GM19240 (cell line): ENCODE results near the gene GLRA2.
"Not testable (repeated sequence)": the region's sequence is repeated elsewhere in the genome, so short reads cannot be mapped to it uniquely, and the experiment has no call there.

ENCODE experiments used
- DNase-seq: peaks from one replicate; pipeline ENCODE4 v3.0.0; 2011; ENCODE audit warnings: low spot score; ENCODE audit not compliant: insufficient read length

Gene GLRA2

DNA sequence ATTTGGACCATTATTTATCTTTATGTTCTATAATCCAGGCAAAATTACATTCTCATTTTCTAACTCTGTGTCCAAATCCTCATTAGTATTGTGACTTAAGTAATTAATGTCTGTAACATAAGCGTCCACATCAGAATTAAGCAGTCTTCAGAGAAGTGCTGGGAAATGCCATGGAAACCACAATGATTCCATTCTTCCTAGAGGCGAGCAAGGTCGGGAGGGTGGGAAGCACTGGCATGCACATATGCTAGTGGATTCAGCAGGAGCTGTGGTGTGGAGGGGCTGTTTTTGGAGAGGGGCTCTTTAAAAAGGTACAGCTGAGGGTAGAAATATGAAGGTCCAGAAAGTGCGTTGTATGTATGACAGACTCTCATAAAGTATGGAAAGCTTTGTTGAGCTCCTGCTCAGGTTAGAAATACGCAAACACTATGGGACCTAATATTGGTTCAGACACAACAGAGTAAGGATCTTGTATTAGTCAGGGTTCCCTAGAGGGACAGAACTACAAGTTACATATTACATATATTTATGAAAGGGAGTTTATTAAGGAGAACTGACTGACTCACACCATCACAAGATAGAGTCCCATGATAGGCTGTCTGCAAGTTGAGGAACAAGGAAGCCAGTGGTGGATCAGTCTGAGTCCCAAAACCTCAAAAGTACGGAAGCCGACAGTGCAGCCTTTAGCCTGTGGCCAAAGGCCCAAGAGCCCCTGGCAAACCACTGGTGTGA is 61.5 kb downstream of the GLRA2 start:
- DNase-seq, result no peak

DNA sequence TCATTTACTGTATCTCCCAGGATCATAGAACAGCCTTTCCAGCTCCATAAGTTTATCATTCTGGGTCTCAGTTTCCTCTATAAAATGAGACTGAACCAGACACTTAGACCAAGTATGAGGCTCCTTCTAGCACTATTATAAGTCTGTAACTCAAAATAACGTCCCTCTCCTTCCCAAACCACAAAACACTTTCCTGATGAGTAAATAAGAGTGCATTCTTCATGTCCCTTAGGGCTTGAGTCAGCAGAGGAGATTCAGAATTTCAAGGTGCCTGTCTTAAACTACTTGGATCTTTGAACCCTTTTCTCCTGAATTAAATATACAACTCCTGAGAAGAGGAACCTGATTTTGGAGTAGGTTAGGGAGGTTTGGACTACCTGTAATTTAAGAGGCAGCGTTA is 62.6 kb downstream of the GLRA2 start:
- no peak for DNase-seq

DNA sequence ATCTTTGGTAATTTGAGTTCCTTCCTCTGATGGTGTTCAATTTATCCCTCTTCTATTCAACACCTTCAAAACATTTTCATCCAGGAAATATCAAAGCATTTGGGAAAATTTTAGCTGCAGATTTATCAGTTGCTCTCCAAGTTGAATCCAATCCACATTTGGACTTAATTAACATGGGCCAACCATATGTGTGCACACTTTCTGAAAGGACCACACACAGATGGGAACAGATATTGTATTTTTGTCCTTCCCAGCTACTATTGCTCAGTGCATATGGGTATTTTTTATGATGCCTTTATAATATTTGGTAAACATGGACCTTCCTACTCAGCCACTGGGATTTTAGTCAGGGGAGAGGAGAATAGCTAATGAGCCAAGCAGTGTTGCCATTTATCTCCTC is 65.2 kb downstream of the GLRA2 start:
- DNase-seq, result no peak

DNA sequence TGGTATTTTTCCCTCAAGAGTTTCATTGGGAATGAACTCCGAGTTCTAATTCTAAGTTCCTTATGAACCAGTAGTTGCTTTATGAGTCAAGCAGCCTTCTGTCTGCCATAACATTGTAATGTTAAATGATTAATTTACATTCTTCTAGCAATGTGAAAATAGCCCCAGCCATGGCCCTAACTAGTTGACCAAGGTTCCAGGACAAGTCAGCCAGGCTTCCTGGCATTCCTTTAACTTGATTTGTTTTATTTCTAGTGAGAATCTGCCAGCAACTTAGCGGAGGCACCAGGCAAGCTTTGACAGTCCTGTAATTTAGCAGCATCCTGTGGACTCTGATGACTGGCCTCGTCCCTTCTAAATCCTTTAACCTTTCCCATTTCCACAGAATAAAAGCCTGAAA is 69.0 kb downstream of the GLRA2 start:
- no peak for DNase-seq

DNA sequence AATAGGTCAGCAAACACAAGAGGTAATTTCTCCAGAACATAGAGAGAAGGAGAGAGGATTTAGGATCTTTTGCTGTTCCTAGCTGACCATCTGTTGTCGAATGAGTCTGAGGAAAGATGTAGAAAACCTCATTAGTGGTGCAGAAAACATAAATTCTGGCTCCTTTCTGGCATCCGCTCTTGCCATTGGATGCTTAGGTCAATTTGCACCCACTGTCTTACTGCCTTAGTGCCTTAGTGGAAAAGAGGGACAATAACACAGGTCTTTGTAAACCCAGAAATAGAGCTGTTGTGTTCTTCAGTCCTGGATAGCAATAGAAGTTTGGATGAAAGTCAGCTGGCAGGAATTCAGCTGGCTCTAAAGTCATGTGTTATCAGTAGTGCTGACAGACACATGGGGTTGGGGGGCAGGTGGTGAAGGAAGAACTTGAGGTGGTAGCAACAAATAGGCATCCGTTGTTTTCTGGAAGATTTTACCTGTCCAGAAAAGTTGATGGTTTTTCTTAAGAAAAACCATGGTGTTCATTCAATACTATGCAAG is 78.2 kb downstream of the GLRA2 start:
- DNase-seq, result no peak

DNA sequence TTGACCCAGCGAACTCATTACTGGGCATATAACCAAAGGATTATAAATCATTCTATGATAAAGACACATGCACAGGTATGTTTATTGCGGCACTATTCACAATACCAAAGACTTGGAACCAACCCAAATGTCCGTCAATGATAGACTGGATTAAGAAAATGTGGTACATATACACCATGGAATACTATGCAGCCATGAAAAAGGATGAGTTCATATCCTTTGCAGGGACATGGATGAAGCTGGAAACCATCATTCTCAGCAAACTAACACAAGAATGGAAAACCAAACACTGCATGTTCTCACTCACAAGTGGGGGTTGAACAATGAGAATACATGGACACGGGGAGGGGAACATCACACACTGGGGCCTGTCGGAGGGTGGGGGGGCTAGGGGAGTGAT is 83.1 kb downstream of the GLRA2 start:
- not testable (repeated sequence) for DNase-seq

DNA sequence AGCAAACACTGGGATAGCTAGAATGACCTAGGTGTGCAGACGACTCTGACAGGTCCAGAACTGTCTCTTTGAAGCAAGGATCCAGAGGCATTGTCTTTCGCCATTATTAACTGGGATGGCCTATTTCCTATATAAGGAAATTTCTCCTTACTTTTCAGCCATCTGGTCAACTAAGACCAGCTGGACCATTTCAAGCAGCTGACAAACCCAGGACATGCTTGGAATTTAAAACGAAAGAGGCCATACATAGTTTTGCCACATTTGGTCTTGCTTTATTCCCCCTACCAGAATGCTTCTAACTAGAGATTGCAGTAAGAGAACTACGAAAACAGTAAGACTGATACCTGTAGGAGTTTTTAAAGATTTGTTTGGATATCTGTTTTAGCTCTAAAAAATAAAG is 87.0 kb downstream of the GLRA2 start:
- DNase-seq, result no peak

DNA sequence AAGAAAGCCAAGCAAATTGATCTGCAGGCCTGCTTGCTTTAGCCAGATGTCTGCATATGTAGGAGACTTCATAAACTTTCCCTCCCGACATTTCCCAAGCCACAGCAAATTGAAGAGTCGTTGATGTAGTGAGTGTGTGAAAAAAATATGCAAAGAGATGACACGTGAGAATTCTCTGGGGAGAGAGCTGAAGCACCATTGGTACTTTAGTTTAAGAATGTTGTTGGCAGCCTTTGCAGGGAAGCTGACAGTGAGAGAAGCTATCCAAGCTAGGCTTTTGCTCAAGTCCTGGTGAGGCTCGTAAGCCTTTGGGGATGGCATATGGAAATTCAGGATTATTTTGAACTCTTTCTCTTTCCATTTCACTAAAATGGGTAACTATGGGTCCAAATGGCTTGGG is 87.5 kb downstream of the GLRA2 start:
- no peak for DNase-seq

DNA sequence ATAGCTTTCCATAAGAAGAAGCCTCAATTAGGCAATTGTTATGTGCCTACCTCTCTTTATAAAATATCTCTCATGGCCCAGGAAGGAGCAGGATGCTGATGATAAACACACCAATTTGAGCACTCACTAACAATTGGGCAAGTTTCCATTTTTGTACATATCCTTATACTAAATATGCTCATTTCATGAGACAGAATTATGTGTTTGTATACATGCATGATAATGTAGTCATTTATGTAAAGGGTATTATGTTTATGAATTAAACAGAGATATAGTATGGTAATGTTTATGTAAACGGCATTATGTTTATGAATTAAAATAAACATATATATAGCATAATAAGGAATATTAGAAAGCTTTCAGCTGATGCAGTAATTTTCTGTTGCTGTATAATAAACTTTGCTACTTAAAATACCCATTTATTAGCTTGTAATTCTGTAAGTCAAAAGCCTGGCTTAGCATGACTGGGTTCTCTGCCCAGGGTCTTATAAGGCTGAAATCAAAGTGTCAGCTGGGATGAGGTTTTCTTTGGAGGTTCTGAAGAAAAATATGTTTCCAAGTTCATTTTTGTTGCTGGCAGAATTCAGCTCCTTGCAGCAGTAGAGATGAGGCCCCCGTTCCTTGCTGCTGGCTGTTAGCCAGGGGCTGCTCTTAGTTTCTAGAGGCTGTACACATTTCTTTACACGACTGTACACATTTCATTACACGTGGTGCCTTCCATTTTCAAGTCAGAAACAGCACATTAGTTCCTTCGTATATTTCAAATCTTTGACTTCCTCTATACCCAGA is 89.0 kb downstream of the GLRA2 start:
- DNase-seq, result no peak

DNA sequence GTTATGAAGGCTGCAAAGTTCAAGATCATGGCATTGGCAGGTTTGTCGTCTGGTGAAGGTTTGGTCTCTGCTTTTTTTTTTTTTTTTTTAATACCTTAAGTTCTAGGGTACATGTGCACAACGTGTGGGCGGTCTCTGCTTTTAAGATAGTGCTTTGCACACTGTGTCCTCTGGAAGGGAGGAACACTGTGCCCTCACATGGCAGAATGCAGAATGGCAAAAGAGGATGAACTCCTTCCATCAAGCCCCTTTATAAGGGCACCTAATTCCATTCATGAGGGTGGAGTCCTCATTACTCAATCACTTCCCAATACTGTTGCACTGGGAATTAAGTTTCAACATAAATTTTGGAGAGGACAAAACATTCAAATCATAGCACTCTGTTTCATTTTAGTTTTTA is 101.4 kb downstream of the GLRA2 start:
- DNase-seq, result no peak

DNA sequence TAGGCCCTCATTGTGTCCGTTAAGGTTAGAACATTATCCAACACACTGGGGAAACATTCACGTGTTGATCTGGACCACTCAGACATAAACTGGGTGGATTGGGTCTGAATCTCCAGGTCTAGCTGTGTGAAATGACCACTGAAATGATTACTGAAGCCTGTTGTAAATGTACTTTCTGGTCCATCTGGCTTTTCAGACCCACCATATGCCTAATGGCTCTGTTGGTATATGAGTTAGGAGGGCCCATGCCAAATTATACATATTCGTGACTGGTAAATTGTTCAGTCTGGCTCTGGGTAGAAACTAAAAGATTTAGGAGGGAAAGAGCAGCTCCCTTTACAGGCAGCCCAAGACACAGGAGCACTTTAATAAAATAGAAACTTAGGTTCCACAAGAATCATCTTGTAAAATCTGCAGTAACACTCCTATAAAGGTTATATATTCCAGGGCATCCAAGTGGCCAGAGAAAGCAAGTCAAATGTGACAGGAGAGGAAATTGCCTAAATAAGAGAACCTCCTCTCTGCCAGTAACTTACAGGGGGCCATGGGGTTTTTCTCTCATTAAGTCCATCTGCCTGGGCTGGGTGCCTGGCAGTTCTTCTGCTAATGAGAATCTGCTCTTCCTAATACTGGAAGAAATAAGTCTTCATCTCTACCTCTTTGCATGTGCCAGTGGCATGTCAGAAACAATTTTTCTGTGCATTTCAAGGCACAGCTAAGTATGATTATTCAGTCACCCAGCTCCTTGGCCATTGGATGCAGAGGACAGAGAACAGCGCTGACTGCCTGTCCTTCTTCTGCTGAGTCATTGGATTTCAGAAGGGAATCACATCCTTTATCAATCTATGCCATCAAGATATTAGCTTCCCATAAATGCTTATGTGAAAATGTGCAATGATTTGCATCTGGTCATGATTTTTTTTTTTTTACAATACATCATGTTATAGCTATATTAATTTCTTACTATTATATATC is 112.6 kb downstream of the GLRA2 start:
- DNase-seq, result no peak

DNA sequence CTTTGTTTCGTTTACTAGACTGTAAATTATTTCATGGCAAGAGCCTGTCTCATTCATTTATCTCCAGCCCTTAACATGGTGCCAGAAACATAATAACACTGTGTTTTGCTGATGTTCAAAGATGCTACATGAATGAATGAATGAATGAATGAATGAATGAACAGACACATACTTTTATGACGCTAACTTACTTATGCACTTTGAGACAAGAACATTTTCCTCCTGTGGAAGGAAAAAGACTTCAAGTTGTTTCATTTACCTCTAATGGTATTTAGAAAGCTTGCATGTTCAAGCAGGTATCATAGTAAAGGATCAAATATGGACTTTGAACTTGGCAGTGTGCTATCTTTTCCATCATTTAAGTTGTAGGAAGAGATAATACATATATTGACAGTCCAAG is 131.6 kb downstream of the GLRA2 start:
- no peak for DNase-seq

DNA sequence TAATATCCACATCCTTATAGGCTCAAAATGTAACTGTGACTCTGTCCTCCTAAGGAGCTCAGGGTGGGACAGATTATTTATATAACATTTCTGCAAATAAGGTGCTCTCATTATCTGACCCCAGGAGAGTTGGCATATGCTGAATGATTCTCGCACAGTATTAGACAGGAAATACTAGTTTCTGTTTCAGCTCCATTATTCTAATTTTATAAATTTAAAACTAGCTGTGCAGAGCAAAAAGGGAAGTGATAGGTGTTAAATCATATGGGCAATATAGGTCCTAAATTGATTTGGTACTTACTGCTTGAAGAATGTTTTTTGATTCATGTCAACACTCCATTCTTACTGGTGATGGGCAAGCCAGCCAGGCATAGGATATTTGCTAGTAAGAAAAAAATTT is 141.5 kb downstream of the GLRA2 start:
- no peak for DNase-seq

DNA sequence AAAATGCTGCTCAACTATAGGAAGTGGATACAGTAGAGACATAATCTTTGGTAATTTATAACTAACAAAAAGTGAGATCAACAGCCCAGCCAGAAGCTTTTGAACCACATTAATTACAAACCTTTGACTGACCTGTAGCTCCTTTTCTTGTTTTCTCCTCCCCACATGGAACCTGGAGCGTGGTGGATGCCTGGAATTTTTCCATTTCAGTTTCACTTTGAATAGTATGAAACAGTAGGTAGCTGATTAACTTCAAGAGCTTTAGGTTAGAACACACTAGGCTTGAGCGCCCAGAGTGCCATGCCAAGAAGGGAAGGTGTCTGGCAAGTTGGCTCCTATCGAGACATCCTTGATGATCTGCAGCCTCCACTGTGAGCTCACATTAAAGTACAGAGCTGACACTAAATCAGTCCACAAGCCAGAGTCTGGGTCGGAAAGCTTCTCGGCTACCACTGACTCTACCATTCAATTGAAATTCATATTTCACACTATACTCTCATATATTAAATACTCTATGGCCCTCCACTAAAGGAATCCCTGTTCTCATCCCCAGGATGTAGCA is 143.4 kb downstream of the GLRA2 start:
- DNase-seq, result no peak

DNA sequence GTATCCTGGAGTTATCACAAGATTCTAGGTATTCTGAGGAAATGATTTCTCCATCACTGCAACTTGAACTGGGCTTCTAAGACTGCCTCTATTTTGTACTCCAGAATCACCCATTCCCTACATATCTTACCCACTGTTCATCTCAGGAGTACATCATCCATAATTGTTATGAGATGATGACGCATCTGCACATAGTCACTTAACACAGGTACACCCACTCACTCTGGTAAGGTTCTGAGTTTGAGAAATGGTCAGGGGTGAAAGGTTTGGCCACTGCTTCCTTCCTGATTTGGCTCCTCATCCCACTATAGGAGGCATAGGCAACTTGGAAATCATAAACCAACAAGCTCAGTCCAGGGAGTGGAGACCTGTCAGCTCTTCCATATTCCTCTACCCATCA is 143.9 kb downstream of the GLRA2 start:
- DNase-seq, result no peak

DNA sequence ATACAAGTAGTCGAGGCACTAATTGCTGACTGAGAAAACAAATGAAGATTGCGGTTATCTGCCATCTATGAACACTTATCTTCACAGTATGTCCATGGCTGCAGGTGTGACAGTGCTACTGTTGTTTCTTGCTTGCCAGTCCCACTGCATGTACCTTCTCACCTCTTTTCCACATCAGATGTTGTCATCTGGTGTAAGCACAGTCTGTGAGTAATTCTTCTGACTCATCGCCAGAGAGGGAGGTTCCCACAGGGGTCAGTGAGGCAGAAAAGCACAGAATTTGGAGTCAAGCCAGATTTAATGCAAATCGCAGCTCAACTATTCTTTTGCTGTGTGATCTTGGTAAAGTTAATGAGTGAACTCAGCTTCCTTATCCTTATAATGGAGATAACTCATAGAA is 144.4 kb downstream of the GLRA2 start:
- DNase-seq, result peak; percentile 8

DNA sequence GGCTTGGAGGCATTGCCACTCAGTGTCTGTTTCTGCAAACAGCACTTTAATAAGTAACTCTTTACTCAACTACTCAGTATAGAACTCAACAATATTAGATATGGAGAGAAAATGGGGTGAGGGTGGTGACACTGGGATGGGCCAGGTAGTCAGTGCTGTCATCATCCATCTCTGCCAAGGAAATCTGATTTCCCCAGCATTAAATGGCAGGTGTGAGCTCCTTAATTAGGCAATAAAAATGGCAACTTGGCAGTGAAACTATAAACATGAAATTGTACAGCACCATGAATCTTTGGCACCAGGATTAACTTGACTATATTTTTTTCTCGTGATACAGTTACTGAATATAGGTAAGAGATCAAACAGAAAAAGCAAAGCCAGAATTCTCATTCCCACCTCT is 146.2 kb downstream of the GLRA2 start:
- no peak for DNase-seq

DNA sequence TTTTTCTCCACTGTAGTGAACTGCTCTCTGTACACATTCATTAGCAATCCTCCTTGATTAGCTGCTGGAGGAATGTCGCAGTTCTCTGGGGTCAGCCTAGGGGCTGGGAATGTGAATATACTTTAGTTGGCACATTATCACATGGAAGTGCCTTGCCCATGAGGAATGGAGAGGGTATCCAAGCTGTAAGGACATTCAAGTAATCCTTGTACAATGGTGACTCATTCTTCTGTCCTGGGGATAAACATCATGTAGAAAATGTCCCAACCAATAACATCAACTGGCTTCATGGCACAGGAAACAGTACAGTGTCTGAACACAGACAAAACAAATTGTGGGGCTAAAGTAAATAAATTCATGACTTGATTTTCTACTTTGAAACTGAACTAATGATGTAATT is 147.1 kb downstream of the GLRA2 start:
- DNase-seq, result no peak

DNA sequence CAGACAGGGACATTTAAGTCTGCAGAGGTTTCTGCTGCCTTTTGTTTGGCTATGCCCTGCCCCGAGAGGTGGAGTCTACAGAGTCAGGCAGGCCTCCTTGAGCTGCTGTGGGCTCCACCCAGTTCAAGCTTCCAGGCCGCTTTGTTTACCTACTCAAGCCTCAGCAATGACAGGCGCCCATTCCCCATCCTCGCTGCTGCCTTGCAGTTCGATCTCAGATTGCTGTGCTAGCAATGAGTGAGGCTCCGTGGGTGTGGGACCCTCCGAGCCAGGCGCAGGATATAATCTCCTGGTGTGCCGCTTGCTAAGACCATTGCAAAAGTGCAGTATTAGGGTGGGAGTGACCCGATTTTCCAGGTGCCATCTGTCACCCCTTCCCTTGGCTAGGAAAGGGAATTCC is 159.0 kb downstream of the GLRA2 start:
- DNase-seq, result not testable (repeated sequence)

DNA sequence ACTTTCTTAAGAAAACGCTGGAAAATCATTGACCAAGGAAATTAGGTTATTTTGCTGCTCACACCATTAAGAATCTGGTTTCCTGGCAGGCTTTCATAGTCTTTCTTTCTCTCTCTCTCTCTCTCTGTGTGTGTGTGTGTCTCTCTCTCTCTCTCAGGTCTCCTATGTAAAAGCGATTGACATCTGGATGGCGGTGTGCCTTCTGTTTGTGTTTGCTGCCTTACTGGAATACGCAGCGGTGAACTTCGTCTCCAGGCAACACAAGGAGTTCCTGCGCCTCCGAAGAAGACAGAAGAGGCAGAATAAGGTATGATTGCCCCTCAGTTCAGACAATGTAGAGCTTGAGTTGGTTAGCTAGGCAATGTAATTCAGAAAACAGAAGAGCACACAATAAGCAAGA is 161.2 kb downstream of the GLRA2 start:
- no peak for DNase-seq

DNA sequence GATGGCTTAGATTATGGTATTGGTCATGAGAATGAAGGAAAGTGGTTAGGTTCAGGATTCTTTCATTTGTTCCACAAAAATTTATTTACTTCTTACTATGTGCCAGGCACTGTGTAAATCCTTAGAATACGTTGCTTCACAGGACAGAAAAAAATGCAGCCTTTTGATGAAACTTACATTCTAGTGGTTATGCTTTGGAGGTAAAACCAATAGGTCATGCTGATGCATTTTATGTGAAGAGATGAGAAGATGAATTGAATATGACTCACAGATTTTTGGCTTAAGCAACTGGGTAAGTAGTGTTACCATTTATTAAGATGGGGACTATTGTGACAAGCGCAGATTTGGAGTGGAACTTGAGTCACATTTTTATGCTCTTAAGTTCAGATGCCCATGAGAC is 165.3 kb downstream of the GLRA2 start:
- no peak for DNase-seq
